GM19455 (cell line): ENCODE measurements around the gene OSBPL5.
"Not testable (repeated sequence)": the region's sequence is repeated elsewhere in the genome, so short reads cannot be mapped to it uniquely, and the experiment has no call there.

Experiments
- ATAC-seq: cut with Tn5 transposase; IDR thresholded peaks from one replicate; pipeline ENCODE4 v1.9.1; 2021; ENCODE audit not compliant: unreplicated experiment

OSBPL5 gene

GRCh38 chr11:3123761-3124733, 41.1 kb downstream of the OSBPL5 start:
- no peak for ATAC-seq

- ATAC-seq, result no peak
Observed at GRCh38 chr11:3123305-3123704, 41.8 kb downstream of the OSBPL5 start.

GRCh38 chr11:3122775-3123201, 42.3 kb downstream of the OSBPL5 start:
- no peak for ATAC-seq

- ATAC-seq, result no peak
Observed at GRCh38 chr11:3121931-3122774, 43.0 kb downstream of the OSBPL5 start.

GRCh38 chr11:3121416-3121815, 43.7 kb downstream of the OSBPL5 start:
- ATAC-seq, result no peak

- no peak for ATAC-seq
Observed at GRCh38 chr11:3120071-3120792, 44.9 kb downstream of the OSBPL5 start.

GRCh38 chr11:3119141-3119821, 45.8 kb downstream of the OSBPL5 start:
- no peak for ATAC-seq

- no peak for ATAC-seq
Observed at GRCh38 chr11:3115321-3115720, 49.8 kb downstream of the OSBPL5 start.

GRCh38 chr11:3113661-3114060, 51.4 kb downstream of the OSBPL5 start:
- ATAC-seq, result not testable (repeated sequence)

GRCh38 chr11:3111919-3112690, 53.0 kb downstream of the OSBPL5 start:
- ATAC-seq, result no peak

- ATAC-seq, result no peak
Observed at GRCh38 chr11:3111466-3111865, 53.6 kb downstream of the OSBPL5 start.

GRCh38 chr11:3109921-3110706, 55.0 kb downstream of the OSBPL5 start:
- no peak for ATAC-seq

GRCh38 chr11:3109434-3109833, 55.7 kb downstream of the OSBPL5 start:
- ATAC-seq, result no peak

- no peak for ATAC-seq
Observed at GRCh38 chr11:3108183-3108721, 56.9 kb downstream of the OSBPL5 start.

- ATAC-seq, result no peak
Observed at GRCh38 chr11:3107608-3108182, 57.4 kb downstream of the OSBPL5 start.

- no peak for ATAC-seq
Observed at GRCh38 chr11:3106736-3107524, 58.2 kb downstream of the OSBPL5 start.
